GM10266 (cell line): Measurements from ENCODE around the gene LGALS9.
"Not testable (repeated sequence)": the region's sequence is repeated elsewhere in the genome, so short reads cannot be mapped to it uniquely, and the experiment has no call there.

ENCODE experiments used
- DNase-seq: peaks from one replicate; pipeline ENCODE4 v3.0.0; 2012; ENCODE audit errors: extremely low spot score
- TF ChIP-seq, protein P1 (sequence below): IDR thresholded peaks from 2 replicates; pipeline ENCODE4 v1.5.1; 2012; ENCODE audit warnings: mild to moderate bottlenecking, low read depth; ENCODE audit not compliant: control insufficient read depth, insufficient read depth; ENCODE audit errors: missing control alignments

LGALS9 gene

GRCh38 chr17:27651411-27652345 lies 20.7 kb downstream of the LGALS9 start:
- no peak for DNase-seq
- TF ChIP-seq, protein P1, sequence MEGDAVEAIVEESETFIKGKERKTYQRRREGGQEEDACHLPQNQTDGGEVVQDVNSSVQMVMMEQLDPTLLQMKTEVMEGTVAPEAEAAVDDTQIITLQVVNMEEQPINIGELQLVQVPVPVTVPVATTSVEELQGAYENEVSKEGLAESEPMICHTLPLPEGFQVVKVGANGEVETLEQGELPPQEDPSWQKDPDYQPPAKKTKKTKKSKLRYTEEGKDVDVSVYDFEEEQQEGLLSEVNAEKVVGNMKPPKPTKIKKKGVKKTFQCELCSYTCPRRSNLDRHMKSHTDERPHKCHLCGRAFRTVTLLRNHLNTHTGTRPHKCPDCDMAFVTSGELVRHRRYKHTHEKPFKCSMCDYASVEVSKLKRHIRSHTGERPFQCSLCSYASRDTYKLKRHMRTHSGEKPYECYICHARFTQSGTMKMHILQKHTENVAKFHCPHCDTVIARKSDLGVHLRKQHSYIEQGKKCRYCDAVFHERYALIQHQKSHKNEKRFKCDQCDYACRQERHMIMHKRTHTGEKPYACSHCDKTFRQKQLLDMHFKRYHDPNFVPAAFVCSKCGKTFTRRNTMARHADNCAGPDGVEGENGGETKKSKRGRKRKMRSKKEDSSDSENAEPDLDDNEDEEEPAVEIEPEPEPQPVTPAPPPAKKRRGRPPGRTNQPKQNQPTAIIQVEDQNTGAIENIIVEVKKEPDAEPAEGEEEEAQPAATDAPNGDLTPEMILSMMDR: peak; percentile 78

DNA sequence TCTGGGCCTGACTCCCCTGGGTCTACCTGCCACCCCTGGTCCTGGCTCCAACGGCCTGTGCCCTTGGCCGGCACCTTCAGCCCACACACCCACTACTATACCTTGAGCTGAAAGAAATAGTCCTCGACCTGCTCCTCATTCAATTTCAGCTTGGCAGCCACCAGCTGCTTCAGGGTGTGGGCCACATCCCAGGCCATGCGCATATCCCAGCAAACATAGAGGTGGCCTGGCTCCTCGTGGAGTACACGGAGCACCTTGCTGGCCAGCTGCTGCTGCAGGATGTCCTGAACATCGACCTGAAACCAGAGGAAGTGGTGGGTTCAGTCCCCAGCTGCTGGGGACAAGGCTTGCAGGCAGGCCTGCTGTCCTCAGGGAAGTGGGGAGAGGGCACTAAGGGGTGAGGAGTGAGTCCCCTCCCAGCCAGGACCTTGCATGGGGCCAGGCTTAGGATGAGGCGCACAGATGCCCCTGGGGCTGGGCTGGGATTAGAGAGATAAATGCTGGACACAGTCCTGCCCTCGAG lies 22.5 kb downstream of the LGALS9 start:
- DNase-seq: not testable (repeated sequence)

GRCh38 chr17:27654136-27654535 lies 23.1 kb downstream of the LGALS9 start:
- TF ChIP-seq, protein P1: no peak
- DNase-seq: no peak

- DNase-seq: peak; percentile 78
- TF ChIP-seq, protein P1: peak; percentile 83
Measured at GRCh38 chr17:27654654-27655524, 23.9 kb downstream of the LGALS9 start.

DNA sequence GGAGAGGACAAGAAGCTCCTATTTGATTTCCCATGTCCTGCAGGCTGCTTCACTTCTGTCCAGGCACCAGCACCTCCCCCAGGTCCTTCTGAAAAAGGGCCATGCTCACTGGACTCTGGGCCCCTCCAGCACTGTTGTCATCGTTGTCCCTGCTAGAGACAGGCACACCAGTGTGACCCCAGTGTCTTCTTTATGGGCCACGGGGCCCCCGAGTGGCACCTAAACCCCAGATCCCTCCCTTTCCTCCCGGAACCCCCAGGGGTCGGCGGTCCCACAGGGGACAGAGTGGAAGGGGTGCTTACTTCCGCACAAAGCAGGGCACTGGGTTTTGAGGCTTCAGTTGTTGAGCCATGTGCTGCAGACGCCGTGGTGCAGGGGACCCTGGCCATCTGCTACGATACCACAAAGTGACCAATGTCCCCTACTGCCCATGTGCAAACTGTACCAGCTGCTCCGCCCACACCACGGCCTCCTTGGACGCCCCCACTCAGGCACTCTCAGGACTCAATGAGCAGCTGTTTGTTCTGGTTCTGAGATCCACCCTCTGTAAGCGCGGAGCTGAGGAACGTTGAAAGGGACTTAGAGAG lies 24.6 kb downstream of the LGALS9 start:
- not testable (repeated sequence) for DNase-seq

DNA sequence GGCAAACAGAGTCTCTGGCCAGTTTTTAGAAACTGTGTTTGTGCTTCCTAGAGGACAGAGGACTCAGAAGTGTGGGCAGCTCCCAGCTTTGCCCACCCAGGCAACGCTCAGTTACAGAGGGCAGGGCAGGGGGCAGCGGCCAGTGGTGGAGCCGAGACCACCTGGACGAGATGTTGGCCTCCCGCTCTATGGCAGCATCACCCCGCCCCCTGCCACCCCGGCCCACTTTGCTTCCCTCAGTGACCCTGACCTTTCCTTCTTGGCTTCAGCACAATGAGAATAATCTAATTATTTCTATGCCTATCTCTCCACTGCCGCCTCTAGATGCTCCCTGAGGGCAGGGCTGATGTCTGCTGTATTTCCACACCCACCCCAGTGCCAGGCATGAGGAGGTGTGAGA lies 25.6 kb downstream of the LGALS9 start:
- not testable (repeated sequence) for DNase-seq

GRCh38 chr17:27657620-27658019 lies 26.6 kb downstream of the LGALS9 start:
- no peak for DNase-seq

GRCh38 chr17:27659683-27660082 lies 28.7 kb downstream of the LGALS9 start:
- TF ChIP-seq, protein P1: no peak
- DNase-seq: no peak

More at GRCh38 chr17:27657620-27658019, 26.6 kb downstream of the LGALS9 start:
- TF ChIP-seq, protein P1: no peak
